Vagina (tissue), 2 donors: ENCODE measurements around the gene IFNL3. TPM values are rescaled to one million over a fixed set of nuclear protein-coding genes. Genes with fewer than 3 reads are reported as not detected.

ENCODE experiments used
- DNase-seq, 2 donors: peaks; one replicate each; pipeline ENCODE4 v3.0.0-alpha.2; 2017; ENCODE audit errors: extremely low spot score in 2 of 2
- H3K27ac ChIP-seq: fragments of 200-600 bp; sonication (generic); one replicate; pipeline ENCODE4 v1.5.1; 2019
- H3K27me3 ChIP-seq: fragments of 200-600 bp; sonication (generic); one replicate; pipeline ENCODE4 v1.5.1; 2019
- H3K36me3 ChIP-seq, 2 donors: fragments of 200-600 bp; sonication (generic); one replicate each; pipeline ENCODE4 v1.5.1; 2017 to 2019
- H3K4me1 ChIP-seq: fragments of 200-600 bp; sonication (generic); one replicate; pipeline ENCODE4 v1.5.1; 2019
- H3K4me3 ChIP-seq, 2 donors: fragments of 200-600 bp; sonication (generic); 1 replicate in 1 of 2; 2 replicates in 1 of 2; pipeline ENCODE4 v1.5.1; 2016 to 2019
- H3K9me3 ChIP-seq: fragments of 200-600 bp; sonication (generic); one replicate; pipeline ENCODE4 v1.5.1; 2019
- POLR2A ChIP-seq, 2 donors: fragments of 450-650 bp; IDR thresholded peaks; one replicate each; pipeline ENCODE4 v1.6.1; 2017; ENCODE audit warnings: antibody characterized with exemption in 2 of 2, mild to moderate bottlenecking in 2 of 2, moderate library complexity in 2 of 2
- POLR2AphosphoS5 ChIP-seq, 2 donors: sonication (generic); formaldehyde crosslinking; IDR thresholded peaks; one replicate each; pipeline ENCODE4 v1.9.0; 2017; ENCODE audit warnings: antibody characterized with exemption in 2 of 2, mild to moderate bottlenecking in 2 of 2, low read depth in 1 of 2; ENCODE audit not compliant: insufficient read depth in 1 of 2
- intact Hi-C: fragments of 100-400 bp; cut with DNase I; formaldehyde crosslinking; loops from one replicate; pipeline ENCODE4 v1.15.1; 2023
- total RNA-seq: library from RNA; depleted of rRNA; stranded (reverse); fragments of >200 nt; gene quantifications from one replicate; pipeline ENCODE4 v1.2.3, GENCODE V29; 2016
- TF ChIP-seq, protein P1 (sequence below), 3 experiments: fragments of 450-650 bp in 2 of 3; fragments of 200-600 bp in 1 of 3; sonication (generic) in 1 of 3; IDR thresholded peaks; one replicate each; pipeline ENCODE4 v1.5.1; 2017 to 2019; ENCODE audit warnings: antibody characterized with exemption in 3 of 3, mild to moderate bottlenecking in 2 of 3, moderate library complexity in 2 of 3

The IFNL3 gene
- total RNA-seq, 1 donor from 2014 or later: not detected

DNA sequence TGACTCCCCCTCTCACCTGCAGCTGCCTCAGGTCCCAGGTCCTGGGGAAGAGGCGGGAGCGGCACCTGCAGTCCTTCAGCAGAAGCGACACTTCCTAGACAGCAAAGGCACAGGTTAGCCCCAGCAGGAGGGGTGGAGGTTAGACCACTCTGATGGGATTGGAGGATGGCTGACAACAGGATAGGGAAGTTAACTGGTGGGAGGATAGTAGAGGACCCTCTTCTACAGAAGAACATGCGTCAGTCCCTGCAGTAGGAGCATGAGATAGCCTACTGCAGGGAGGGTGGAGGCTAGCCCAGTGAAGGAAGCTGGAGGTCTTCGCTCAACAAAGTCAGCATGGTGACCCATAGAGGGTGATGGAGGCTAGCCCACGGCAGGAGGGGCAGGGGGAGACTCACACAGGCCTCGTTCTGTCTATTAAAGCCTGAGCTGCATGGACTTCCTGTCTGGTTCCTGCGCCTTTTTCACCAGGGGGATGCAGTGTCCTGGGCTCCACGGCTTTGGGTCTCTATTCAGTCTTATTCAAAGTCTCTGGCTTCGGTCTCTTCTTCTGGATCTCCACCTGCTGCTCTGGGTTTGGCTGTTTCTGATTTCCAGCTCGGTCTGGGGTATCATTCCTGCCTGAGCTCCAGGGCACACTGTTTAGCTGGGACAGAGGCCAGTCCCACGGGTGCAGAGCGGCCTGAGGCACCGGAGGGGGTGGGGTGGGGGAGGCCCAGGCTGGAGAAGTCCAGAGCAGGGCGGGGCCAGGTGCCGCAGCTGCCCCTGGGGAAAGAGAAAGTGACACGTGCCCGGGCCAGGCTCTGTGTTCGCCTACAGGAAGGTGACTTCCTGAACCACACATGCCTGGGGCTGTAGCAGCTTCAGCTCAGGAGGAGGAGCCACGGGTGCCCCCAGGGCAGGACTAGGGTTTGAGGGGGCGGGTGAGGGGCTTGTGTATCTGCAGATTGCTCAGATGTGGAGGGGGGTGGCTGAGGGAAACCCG lies 7.3 kb downstream of the IFNL3 start:
- H3K9me3 ChIP-seq: no peaks in the 10 kb centered on the region
- no peaks in the 10 kb centered on the region for H3K36me3 ChIP-seq
- H3K4me1 ChIP-seq: no peaks in the 10 kb centered on the region
- no peak for DNase-seq
- H3K27me3 ChIP-seq: no peaks in the 10 kb centered on the region
- intact Hi-C loops: no loop called here
- no peak overlapping the region for H3K4me3 ChIP-seq
- TF ChIP-seq POLR2AphosphoS5 (IDR thresholded peaks at IDR 0.05; ENCODE audit: insufficient read depth in 1 of 2, low read depth in 1 of 2): no peak
- TF ChIP-seq, protein P1, sequence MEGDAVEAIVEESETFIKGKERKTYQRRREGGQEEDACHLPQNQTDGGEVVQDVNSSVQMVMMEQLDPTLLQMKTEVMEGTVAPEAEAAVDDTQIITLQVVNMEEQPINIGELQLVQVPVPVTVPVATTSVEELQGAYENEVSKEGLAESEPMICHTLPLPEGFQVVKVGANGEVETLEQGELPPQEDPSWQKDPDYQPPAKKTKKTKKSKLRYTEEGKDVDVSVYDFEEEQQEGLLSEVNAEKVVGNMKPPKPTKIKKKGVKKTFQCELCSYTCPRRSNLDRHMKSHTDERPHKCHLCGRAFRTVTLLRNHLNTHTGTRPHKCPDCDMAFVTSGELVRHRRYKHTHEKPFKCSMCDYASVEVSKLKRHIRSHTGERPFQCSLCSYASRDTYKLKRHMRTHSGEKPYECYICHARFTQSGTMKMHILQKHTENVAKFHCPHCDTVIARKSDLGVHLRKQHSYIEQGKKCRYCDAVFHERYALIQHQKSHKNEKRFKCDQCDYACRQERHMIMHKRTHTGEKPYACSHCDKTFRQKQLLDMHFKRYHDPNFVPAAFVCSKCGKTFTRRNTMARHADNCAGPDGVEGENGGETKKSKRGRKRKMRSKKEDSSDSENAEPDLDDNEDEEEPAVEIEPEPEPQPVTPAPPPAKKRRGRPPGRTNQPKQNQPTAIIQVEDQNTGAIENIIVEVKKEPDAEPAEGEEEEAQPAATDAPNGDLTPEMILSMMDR (IDR thresholded peaks at IDR 0.05): no peak
- no peak for TF ChIP-seq POLR2A (IDR thresholded peaks at IDR 0.05)
- no peak overlapping the region for H3K27ac ChIP-seq

DNA sequence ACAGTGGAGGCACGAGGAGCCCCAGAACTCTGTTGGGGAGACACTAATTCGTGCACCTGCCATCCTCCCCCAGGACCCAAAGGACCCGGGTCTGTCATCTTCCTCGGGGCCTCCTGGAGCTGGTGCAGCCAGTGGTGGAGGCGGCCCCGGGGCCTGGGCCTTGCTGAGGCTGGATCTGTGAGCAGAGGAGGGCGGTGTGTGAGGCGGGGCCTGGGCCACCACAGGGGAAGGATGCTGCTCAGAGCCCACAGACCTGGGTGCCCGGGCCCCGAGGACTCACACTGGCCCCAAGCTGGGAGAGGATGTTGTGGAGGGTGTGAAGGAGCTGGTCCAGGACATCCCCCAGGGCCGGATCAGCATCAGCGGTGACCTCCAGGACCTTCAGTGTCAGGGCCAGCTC lies 8.3 kb downstream of the IFNL3 start:
- Histone ChIP-seq H3K4me1 (no peaks in the 10 kb centered on the region), H3K27me3 (no peaks in the 10 kb centered on the region), H3K9me3 (no peaks in the 10 kb centered on the region), H3K4me3 (no peak overlapping the region), H3K36me3 (no peaks in the 10 kb centered on the region), H3K27ac (no peak overlapping the region)
- DNase-seq: no peak
- intact Hi-C loops: no loop called here
- TF ChIP-seq, protein P1 (IDR thresholded peaks at IDR 0.05): no peak
- no peak for TF ChIP-seq POLR2AphosphoS5 (IDR thresholded peaks at IDR 0.05; ENCODE audit: insufficient read depth in 1 of 2, low read depth in 1 of 2)
- TF ChIP-seq POLR2A (IDR thresholded peaks at IDR 0.05): no peak

DNA sequence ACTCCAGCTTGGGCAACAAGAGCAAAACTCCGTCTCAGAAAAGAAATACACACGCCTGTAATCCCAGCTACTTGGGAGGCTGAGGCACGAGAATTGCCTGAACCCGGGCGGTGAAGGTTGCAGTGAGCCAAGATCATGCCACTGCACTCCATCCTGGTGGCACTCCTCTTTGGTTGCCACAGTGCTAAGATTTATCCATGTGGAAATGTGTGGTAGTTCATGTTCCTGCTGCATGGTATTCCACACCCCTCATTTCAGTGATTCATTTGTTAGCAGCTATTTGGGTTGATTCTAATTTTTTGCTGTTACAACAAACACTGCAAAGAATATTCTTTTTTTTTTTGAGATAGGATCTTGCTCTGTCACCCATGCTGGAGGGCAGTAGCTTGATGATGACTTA lies 12.1 kb downstream of the IFNL3 start:
- Histone ChIP-seq H3K27ac (no peak overlapping the region), H3K4me3 (no peak overlapping the region), H3K36me3 (no peaks in the 10 kb centered on the region), H3K9me3 (no peaks in the 10 kb centered on the region), H3K27me3 (no peaks in the 10 kb centered on the region), H3K4me1 (no peaks in the 10 kb centered on the region)
- TF ChIP-seq POLR2AphosphoS5 (IDR thresholded peaks at IDR 0.05; ENCODE audit: insufficient read depth in 1 of 2, low read depth in 1 of 2) (no peak), POLR2A (IDR thresholded peaks at IDR 0.05) (no peak)
- TF ChIP-seq, protein P1 (IDR thresholded peaks at IDR 0.05): no peak
- intact Hi-C loops: no loop called here
- no peak for DNase-seq

DNA sequence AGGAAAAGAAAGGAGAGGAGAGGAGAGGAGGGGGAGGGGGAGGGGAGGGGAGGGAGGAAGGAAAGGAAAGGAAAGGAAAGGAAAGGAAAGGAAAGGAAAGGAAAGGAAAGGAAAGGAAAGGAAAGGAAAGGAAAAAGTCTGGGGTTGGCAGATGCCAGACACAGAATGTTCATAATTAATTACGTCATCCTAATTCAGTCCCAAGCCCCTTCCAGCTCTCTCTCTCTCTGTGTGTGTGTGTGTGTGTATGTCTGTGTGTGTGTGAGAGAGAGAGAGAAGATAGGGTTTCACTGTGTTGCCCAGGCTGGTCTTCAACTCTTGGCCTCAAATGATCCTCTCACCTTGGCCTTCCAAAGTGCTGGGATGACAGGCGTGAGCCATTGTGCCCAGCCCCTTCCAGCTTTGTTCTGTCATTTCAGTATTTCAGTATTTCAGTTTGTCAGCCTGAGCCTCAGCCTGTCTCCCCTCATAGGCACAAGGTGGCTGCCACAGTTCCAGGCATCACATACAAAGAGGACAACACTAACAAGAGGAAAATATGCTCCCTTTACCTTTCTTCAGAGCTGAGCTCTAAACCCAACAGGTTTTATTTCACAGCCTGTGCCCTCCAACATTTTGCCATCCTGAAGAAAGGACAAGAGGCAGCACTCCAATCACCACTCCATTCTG lies 14.6 kb downstream of the IFNL3 start:
- Histone ChIP-seq H3K4me1 (no peaks in the 10 kb centered on the region), H3K27ac (no peak overlapping the region), H3K36me3 (no peaks in the 10 kb centered on the region), H3K4me3 (no peak overlapping the region), H3K9me3 (no peaks in the 10 kb centered on the region), H3K27me3 (no peaks in the 10 kb centered on the region)
- intact Hi-C loops: no loop called here
- no peak for DNase-seq
- TF ChIP-seq, protein P1 (IDR thresholded peaks at IDR 0.05): no peak
- TF ChIP-seq POLR2A (IDR thresholded peaks at IDR 0.05) (no peak), POLR2AphosphoS5 (IDR thresholded peaks at IDR 0.05; ENCODE audit: insufficient read depth in 1 of 2, low read depth in 1 of 2) (no peak)
